HepG2 (cell line): ENCODE data around the gene SLC10A1. TPM values are rescaled to one million over a fixed set of nuclear protein-coding genes. Genes with fewer than 3 reads are reported as not detected.
A peak's percentile ranks its signal among the peaks of the same experiment; 100 is the strongest.

ENCODE experiments used
- ARNT2 ChIP-seq: sonication (generic); formaldehyde crosslinking; IDR thresholded peaks from 2 replicates; pipeline ENCODE4 v1.8.0; 2022; ENCODE audit warnings: mild to moderate bottlenecking, low read depth, missing genetic modification reagents, moderate library complexity
- ATF1 ChIP-seq: IDR thresholded peaks from 2 replicates; pipeline ENCODE4 v1.6.1; 2016; ENCODE audit warnings: mild to moderate bottlenecking, control low read depth
- DPF2 ChIP-seq: sonication (generic); formaldehyde crosslinking; IDR thresholded peaks from 2 replicates; pipeline ENCODE4 v1.4.0; 2020; ENCODE audit warnings: mild to moderate bottlenecking, low read depth, missing genetic modification reagents, borderline replicate concordance
- EEA1 ChIP-seq: sonication (generic); formaldehyde crosslinking; IDR thresholded peaks from 2 replicates; pipeline ENCODE4 v1.5.1; 2020; ENCODE audit warnings: mild to moderate bottlenecking, missing genetic modification reagents, borderline replicate concordance
- HES4 ChIP-seq: sonication (generic); formaldehyde crosslinking; IDR thresholded peaks from 2 replicates; pipeline ENCODE4 v1.9.0; 2021; ENCODE audit warnings: mild to moderate bottlenecking, missing genetic modification reagents, borderline replicate concordance
- MIER3 ChIP-seq: IDR thresholded peaks from 2 replicates; pipeline ENCODE4 v1.6.1; 2016; ENCODE audit warnings: missing compliant biosample characterization, borderline replicate concordance
- MTA3 ChIP-seq: sonication (generic); formaldehyde crosslinking; IDR thresholded peaks from 2 replicates; pipeline ENCODE4 v1.4.0; 2020; ENCODE audit warnings: missing genetic modification reagents
- SMAD1 ChIP-seq: sonication (generic); formaldehyde crosslinking; IDR thresholded peaks from 2 replicates; pipeline ENCODE4 v1.4.0; 2020; ENCODE audit warnings: missing genetic modification reagents, low read depth, mild to moderate bottlenecking, borderline replicate concordance
- SMARCC2 ChIP-seq: fragments of 450-650 bp; IDR thresholded peaks from 2 replicates; pipeline ENCODE4 v1.6.1; 2017; ENCODE audit warnings: antibody characterized with exemption, mild to moderate bottlenecking
- SP140L ChIP-seq: sonication (generic); formaldehyde crosslinking; IDR thresholded peaks from 2 replicates; pipeline ENCODE4 v1.4.0; 2020; ENCODE audit warnings: missing genetic modification reagents, borderline replicate concordance
- TBX3 ChIP-seq: fragments of 450-650 bp; IDR thresholded peaks from 2 replicates; pipeline ENCODE4 v1.6.1; 2017; ENCODE audit warnings: antibody characterized with exemption, mild to moderate bottlenecking, inconsistent platforms, borderline replicate concordance
- ZNF180 ChIP-seq: sonication (generic); formaldehyde crosslinking; IDR thresholded peaks from 2 replicates; pipeline ENCODE4 v1.4.0; 2020; ENCODE audit warnings: low read depth, missing genetic modification reagents, borderline replicate concordance
- ZNF446 ChIP-seq: sonication (generic); formaldehyde crosslinking; IDR thresholded peaks from 2 replicates; pipeline ENCODE4 v1.5.0; 2020; ENCODE audit warnings: mild to moderate bottlenecking, missing genetic modification reagents
- polyA plus RNA-seq, 8 experiments: library from polyadenylated mRNA; depleted of rRNA in 3 of 8; stranded (reverse) in 7 of 8; unstranded in 1 of 8; fragments of >200 nt; fragmentation: Illumina TruSeq in 4 of 8; extraction: Trizol in 4 of 8; gene quantifications; 2 replicates each; pipeline versions ENCODE4 v1.2.1 to v1.2.3, GENCODE V29; 2011 to 2016; ENCODE audit warnings: low read depth in 4 of 8, missing spikeins in 1 of 8, mixed read lengths in 1 of 8; ENCODE audit not compliant: insufficient read depth in 1 of 8
- total RNA-seq, 5 experiments: library from RNA; depleted of rRNA; stranded (reverse); fragments of >200 nt; fragmentation: Illumina TruSeq; extraction: Trizol; gene quantifications; 2 replicates each; pipeline ENCODE4 v1.2.3, GENCODE V29; 2016; ENCODE audit warnings: low read depth in 1 of 5
- TF ChIP-seq, protein P1 (sequence below): sonication (generic); formaldehyde crosslinking; IDR thresholded peaks from 2 replicates; pipeline ENCODE4 v1.9.0; 2021; ENCODE audit warnings: mild to moderate bottlenecking, missing genetic modification reagents
- TF ChIP-seq, protein P2 (sequence below): sonication (generic); formaldehyde crosslinking; IDR thresholded peaks from 2 replicates; pipeline ENCODE4 v1.8.0; 2022; ENCODE audit warnings: low read depth, missing genetic modification reagents
- TF ChIP-seq, protein P3 (sequence below): sonication (generic); formaldehyde crosslinking; IDR thresholded peaks from 2 replicates; pipeline ENCODE4 v1.5.0; 2020; ENCODE audit warnings: mild to moderate bottlenecking, missing genetic modification reagents
- TF ChIP-seq, protein P4 (sequence below): sonication (generic); formaldehyde crosslinking; IDR thresholded peaks from 2 replicates; pipeline ENCODE4 v1.4.0; 2020; ENCODE audit warnings: low read depth, mild to moderate bottlenecking, missing genetic modification reagents

The SLC10A1 gene
- total and polyA plus RNA-seq, 2 of the 13 experiments (the other 11 are each of a cell fraction or from before 2014, with no cell fraction given): 0.17 TPM; not detected in 1

DNA sequence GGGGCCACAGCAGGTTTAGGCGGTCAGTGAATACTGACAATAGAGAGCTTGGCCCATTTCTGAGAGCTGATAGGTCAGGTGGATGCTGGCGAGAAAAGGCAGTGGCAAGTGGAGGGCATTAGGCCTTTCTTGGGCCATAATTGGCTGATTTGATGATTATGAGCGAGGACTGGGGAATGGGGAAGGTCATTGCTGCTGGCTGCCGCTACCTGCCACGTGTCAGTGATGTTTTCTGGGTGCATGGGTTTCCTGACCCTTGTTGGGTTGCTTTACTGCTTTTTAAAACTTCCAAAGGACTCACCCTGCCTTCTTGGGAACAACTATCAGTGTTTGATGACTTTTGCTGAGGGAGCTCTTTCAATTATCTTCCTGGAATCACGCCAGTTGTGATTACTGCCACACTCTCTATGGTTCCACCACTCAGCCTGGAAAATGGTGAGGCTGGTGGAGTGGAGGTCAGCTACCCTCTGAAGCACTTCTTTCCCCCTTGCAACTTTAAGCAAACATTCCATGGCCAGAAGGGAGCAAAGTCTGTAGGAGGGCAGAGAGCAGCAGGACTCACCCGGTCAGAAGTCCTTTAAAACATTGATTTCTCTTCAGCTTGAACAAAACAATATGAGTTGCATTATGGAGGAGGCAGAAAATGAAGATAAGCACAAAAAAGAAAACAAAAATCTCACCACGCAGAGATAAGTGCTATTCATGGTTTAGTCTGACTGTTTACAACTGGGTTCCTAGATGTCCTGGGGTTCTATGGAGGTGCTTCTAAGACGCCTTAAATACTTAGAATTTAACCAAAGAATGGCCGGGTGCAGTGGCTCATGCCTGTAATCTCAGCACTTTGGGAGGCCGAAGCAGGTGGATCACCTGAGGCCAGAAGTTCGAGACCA lies 12.1 kb upstream of the SLC10A1 start (continued):
- TF ChIP-seq, protein P1, sequence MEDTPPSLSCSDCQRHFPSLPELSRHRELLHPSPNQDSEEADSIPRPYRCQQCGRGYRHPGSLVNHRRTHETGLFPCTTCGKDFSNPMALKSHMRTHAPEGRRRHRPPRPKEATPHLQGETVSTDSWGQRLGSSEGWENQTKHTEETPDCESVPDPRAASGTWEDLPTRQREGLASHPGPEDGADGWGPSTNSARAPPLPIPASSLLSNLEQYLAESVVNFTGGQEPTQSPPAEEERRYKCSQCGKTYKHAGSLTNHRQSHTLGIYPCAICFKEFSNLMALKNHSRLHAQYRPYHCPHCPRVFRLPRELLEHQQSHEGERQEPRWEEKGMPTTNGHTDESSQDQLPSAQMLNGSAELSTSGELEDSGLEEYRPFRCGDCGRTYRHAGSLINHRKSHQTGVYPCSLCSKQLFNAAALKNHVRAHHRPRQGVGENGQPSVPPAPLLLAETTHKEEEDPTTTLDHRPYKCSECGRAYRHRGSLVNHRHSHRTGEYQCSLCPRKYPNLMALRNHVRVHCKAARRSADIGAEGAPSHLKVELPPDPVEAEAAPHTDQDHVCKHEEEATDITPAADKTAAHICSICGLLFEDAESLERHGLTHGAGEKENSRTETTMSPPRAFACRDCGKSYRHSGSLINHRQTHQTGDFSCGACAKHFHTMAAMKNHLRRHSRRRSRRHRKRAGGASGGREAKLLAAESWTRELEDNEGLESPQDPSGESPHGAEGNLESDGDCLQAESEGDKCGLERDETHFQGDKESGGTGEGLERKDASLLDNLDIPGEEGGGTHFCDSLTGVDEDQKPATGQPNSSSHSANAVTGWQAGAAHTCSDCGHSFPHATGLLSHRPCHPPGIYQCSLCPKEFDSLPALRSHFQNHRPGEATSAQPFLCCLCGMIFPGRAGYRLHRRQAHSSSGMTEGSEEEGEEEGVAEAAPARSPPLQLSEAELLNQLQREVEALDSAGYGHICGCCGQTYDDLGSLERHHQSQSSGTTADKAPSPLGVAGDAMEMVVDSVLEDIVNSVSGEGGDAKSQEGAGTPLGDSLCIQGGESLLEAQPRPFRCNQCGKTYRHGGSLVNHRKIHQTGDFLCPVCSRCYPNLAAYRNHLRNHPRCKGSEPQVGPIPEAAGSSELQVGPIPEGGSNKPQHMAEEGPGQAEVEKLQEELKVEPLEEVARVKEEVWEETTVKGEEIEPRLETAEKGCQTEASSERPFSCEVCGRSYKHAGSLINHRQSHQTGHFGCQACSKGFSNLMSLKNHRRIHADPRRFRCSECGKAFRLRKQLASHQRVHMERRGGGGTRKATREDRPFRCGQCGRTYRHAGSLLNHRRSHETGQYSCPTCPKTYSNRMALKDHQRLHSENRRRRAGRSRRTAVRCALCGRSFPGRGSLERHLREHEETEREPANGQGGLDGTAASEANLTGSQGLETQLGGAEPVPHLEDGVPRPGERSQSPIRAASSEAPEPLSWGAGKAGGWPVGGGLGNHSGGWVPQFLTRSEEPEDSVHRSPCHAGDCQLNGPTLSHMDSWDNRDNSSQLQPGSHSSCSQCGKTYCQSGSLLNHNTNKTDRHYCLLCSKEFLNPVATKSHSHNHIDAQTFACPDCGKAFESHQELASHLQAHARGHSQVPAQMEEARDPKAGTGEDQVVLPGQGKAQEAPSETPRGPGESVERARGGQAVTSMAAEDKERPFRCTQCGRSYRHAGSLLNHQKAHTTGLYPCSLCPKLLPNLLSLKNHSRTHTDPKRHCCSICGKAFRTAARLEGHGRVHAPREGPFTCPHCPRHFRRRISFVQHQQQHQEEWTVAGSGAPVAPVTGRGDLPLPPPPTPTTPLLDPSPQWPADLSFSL (CRISPR knock-in tag): peak; percentile 45; the same call in 1 of the 2 replicates
- no peak for TF ChIP-seq ZNF180 (CRISPR knock-in tag)
- TF ChIP-seq, protein P2, sequence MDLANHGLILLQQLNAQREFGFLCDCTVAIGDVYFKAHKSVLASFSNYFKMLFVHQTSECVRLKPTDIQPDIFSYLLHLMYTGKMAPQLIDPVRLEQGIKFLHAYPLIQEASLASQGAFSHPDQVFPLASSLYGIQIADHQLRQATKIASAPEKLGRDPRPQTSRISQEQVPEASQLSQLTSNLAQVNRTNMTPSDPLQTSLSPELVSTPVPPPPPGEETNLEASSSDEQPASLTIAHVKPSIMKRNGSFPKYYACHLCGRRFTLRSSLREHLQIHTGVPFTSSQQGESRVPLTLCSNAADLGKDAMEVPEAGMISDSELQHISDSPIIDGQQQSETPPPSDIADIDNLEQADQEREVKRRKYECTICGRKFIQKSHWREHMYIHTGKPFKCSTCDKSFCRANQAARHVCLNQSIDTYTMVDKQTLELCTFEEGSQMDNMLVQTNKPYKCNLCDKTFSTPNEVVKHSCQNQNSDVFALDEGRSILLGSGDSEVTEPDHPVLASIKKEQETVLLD (CRISPR knock-in tag): no peak
- TF ChIP-seq SMARCC2: peak; percentile 81; the same call in 1 of the 2 replicates
- no peak for TF ChIP-seq SP140L (CRISPR knock-in tag)
- TF ChIP-seq TBX3: no peak
- TF ChIP-seq, protein P3, sequence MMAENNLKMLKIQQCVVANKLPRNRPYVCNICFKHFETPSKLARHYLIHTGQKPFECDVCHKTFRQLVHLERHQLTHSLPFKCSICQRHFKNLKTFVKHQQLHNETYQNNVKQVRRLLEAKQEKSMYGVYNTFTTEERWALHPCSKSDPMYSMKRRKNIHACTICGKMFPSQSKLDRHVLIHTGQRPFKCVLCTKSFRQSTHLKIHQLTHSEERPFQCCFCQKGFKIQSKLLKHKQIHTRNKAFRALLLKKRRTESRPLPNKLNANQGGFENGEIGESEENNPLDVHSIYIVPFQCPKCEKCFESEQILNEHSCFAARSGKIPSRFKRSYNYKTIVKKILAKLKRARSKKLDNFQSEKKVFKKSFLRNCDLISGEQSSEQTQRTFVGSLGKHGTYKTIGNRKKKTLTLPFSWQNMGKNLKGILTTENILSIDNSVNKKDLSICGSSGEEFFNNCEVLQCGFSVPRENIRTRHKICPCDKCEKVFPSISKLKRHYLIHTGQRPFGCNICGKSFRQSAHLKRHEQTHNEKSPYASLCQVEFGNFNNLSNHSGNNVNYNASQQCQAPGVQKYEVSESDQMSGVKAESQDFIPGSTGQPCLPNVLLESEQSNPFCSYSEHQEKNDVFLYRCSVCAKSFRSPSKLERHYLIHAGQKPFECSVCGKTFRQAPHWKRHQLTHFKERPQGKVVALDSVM (CRISPR knock-in tag): peak; percentile 92
- 0 out of 2 replicates have a peak, but pooled peaks have one; percentile 19 for TF ChIP-seq EEA1 (CRISPR knock-in tag)
- TF ChIP-seq, protein P4, sequence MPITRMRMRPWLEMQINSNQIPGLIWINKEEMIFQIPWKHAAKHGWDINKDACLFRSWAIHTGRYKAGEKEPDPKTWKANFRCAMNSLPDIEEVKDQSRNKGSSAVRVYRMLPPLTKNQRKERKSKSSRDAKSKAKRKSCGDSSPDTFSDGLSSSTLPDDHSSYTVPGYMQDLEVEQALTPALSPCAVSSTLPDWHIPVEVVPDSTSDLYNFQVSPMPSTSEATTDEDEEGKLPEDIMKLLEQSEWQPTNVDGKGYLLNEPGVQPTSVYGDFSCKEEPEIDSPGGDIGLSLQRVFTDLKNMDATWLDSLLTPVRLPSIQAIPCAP (CRISPR knock-in tag): no peak
- peak; percentile 59; the same call in 1 of the 2 replicates for TF ChIP-seq ATF1
- TF ChIP-seq ZNF446: no peak
- no peak for TF ChIP-seq MTA3
- TF ChIP-seq HES4 (CRISPR knock-in tag): no peak
- no peak for TF ChIP-seq SMAD1 (CRISPR knock-in tag)
- peak; percentile 79; the same call in 1 of the 2 replicates for TF ChIP-seq MIER3 (CRISPR knock-in tag)
- no peak; the same call in 1 of the 2 replicates for TF ChIP-seq ARNT2 (CRISPR knock-in tag)
- peak; percentile 79 for TF ChIP-seq DPF2
